ENCODE data around the gene DLGAP1. TPM values are rescaled to one million over a fixed set of nuclear protein-coding genes. Genes with fewer than 3 reads are reported as not detected.

DLGAP1 gene
- total RNA-seq, 1 donor from 2014 or later, result 11.5 TPM

GRCh38 chr18:4101009-4101408, 354.1 kb downstream of the DLGAP1 start:
- Mint-ChIP-seq H3K9me3 (peaks cover 6% of the 10 kb centered on the region), H3K27me3 (ENCODE audit: low read depth) (no peaks in the 10 kb centered on the region), H3K4me1 (peaks cover 6% of the 10 kb centered on the region), H3K36me3 (ENCODE audit: low read depth) (peaks cover 3% of the 10 kb centered on the region), H3K4me3 (no peak overlapping the region), H3K27ac (ENCODE audit: unreplicated experiment) (no peak overlapping the region)
- no peak for DNase-seq (ENCODE audit: low read depth, low spot score)
- TF ChIP-seq, protein P1, sequence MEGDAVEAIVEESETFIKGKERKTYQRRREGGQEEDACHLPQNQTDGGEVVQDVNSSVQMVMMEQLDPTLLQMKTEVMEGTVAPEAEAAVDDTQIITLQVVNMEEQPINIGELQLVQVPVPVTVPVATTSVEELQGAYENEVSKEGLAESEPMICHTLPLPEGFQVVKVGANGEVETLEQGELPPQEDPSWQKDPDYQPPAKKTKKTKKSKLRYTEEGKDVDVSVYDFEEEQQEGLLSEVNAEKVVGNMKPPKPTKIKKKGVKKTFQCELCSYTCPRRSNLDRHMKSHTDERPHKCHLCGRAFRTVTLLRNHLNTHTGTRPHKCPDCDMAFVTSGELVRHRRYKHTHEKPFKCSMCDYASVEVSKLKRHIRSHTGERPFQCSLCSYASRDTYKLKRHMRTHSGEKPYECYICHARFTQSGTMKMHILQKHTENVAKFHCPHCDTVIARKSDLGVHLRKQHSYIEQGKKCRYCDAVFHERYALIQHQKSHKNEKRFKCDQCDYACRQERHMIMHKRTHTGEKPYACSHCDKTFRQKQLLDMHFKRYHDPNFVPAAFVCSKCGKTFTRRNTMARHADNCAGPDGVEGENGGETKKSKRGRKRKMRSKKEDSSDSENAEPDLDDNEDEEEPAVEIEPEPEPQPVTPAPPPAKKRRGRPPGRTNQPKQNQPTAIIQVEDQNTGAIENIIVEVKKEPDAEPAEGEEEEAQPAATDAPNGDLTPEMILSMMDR (conservative IDR thresholded peaks at IDR 0.05), result no peak

DNA sequence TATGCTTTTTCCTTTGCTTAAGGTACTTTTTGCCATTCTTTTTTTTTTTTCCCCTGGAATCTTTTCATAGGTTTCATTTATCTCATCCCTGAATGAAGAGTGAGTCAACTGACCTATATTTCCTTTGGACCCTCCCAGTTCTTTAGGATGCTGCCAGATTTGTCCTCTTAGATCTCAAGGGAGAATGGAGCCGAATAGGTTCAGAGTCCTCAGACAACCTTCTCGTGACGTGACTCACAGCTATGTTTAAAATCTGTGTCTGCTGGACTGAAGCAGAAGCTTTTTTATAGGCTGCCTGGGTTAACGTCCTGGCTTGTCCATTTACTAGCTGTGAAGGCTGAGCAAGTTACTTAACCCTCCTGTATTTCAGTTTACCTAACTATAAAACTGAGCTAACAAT, 358.6 kb downstream of the DLGAP1 start:
- H3K27ac Mint-ChIP-seq (ENCODE audit: unreplicated experiment), result no peak overlapping the region
- H3K4me1 Mint-ChIP-seq, result peaks cover 17% of the 10 kb centered on the region
- H3K9me3 Mint-ChIP-seq, result peaks cover 6% of the 10 kb centered on the region
- H3K36me3 Mint-ChIP-seq (ENCODE audit: low read depth), result peaks cover 8% of the 10 kb centered on the region
- H3K4me3 Mint-ChIP-seq, result no peak overlapping the region
- DNase-seq (ENCODE audit: low read depth, low spot score), result no peak
- TF ChIP-seq, protein P1 (conservative IDR thresholded peaks at IDR 0.05), result no peak
- no peaks in the 10 kb centered on the region for H3K27me3 Mint-ChIP-seq (ENCODE audit: low read depth)

DNA sequence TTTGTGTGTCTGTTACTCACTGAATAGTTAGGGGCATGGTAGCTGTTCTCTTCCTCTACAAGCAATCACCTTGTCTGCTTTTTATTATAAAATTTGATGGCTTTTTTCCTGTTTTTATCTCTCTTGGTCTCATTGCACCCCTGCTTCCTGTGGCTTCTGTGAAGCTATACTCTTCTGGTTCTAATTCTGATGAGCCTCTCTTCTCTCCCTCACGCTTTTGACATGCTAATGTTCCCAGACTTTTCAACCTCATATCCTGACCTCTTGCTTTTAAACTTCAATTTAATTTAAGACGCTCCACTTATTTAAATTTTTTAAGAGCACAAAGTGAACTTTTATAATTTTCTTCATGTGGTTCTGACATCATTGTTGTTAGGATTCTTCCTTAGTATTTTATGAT, 361.4 kb downstream of the DLGAP1 start:
- Mint-ChIP-seq H3K9me3 (peaks cover 5% of the 10 kb centered on the region), H3K36me3 (ENCODE audit: low read depth) (peaks cover 18% of the 10 kb centered on the region), H3K27me3 (ENCODE audit: low read depth) (no peaks in the 10 kb centered on the region), H3K4me1 (peaks cover 17% of the 10 kb centered on the region), H3K4me3 (no peak overlapping the region), H3K27ac (ENCODE audit: unreplicated experiment) (no peak overlapping the region)
- TF ChIP-seq, protein P1 (conservative IDR thresholded peaks at IDR 0.05), result no peak
- no peak for DNase-seq (ENCODE audit: low read depth, low spot score)

DNA sequence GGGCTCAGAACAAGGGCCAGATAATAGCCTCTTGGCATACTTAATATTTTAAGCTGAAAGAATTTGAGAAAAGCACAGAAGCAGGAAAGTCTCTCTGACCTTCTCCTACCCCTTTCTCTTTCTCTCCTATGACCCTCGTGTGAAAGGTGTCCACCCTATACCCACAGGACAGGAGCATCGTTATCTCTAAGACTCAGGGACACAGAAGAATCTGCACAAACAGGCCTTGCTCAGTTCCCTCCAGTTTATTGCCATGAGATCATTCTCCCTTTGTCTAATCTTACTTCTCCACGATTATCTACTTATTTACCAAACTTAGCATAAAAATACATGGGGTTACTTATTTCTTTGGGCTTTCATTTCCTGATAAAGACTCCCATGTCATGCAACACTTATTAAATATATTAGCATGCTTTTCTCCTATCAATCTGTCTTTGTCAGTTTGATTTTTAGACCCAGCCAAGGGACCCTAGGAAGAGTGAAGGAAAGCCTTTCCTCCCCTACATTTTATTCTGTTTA, 370.7 kb downstream of the DLGAP1 start:
- no peak for DNase-seq (ENCODE audit: low read depth, low spot score)
- peaks cover 14% of the 10 kb centered on the region for H3K9me3 Mint-ChIP-seq
- H3K27me3 Mint-ChIP-seq (ENCODE audit: low read depth), result no peaks in the 10 kb centered on the region
- no peak overlapping the region for H3K4me3 Mint-ChIP-seq
- H3K27ac Mint-ChIP-seq (ENCODE audit: unreplicated experiment), result no peak overlapping the region
- TF ChIP-seq, protein P1 (conservative IDR thresholded peaks at IDR 0.05), result no peak
- H3K4me1 Mint-ChIP-seq, result peaks cover 36% of the 10 kb centered on the region
- peaks cover 14% of the 10 kb centered on the region for H3K36me3 Mint-ChIP-seq (ENCODE audit: low read depth)

DNA sequence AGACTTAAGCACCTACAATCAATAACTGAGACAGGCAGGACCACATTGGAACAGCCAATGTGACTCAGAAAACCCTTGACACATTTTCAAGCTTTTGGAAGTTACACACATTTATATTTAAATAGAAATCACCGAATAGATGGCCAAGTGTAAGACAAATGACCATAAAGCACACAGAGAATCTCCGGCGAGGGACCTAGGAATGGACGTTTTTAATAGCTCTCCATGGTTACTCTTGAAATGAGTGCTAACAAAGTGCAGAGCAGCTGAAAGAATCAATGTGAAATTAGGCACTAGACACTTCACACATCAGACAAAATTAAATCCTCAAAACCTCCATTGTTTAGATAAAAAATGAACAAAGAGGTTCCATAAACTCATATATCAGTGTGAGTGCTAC, 376.9 kb downstream of the DLGAP1 start:
- H3K27ac Mint-ChIP-seq (ENCODE audit: unreplicated experiment), result no peak overlapping the region
- H3K9me3 Mint-ChIP-seq, result peaks cover 4% of the 10 kb centered on the region
- no peaks in the 10 kb centered on the region for H3K27me3 Mint-ChIP-seq (ENCODE audit: low read depth)
- peaks cover 2% of the 10 kb centered on the region for H3K36me3 Mint-ChIP-seq (ENCODE audit: low read depth)
- DNase-seq (ENCODE audit: low read depth, low spot score), result no peak
- H3K4me1 Mint-ChIP-seq, result peaks cover 37% of the 10 kb centered on the region
- TF ChIP-seq, protein P1 (conservative IDR thresholded peaks at IDR 0.05), result no peak
- H3K4me3 Mint-ChIP-seq, result peak overlapping the region; percentile 5
